HL-60 (cell line): ENCODE measurements around the gene FOXO3.

Experiments
- DNase-seq, 2 experiments: peaks; one replicate each; pipeline ENCODE4 v3.0.0-alpha.2; 2010 to 2020; ENCODE audit warnings: low read depth in 1 of 2, low spot score in 1 of 2
- H3K27ac ChIP-seq: fragments of 250-450 bp; sonication (Bioruptor Pico); replicated peaks from 2 replicates; pipeline ENCODE4 v1.5.1; 2020; ENCODE audit warnings: mild to moderate bottlenecking, moderate library complexity
- H3K27me3 ChIP-seq: fragments of 250-450 bp; sonication (Bioruptor Pico); 2 replicates; pipeline ENCODE4 v1.5.1; 2021; ENCODE audit warnings: mild to moderate bottlenecking, moderate library complexity; ENCODE audit not compliant: insufficient read depth, poor library complexity, severe bottlenecking
- H3K4me3 ChIP-seq: replicated peaks from 2 replicates; pipeline ENCODE4 v1.5.1; 2011; ENCODE audit warnings: mild to moderate bottlenecking, control low read depth, low read length; ENCODE audit not compliant: insufficient read depth
- GABPA ChIP-seq: IDR thresholded peaks from 2 replicates; pipeline ENCODE4 v1.6.1; 2012; ENCODE audit warnings: low read depth
- POLR2AphosphoS5 ChIP-seq: IDR thresholded peaks from 2 replicates; pipeline ENCODE4 v1.6.1; 2012; ENCODE audit warnings: low read depth
- REST ChIP-seq: IDR thresholded peaks from 2 replicates; pipeline ENCODE4 v1.6.1; 2012; ENCODE audit warnings: low read depth; ENCODE audit not compliant: insufficient replicate concordance
- SPI1 ChIP-seq: IDR thresholded peaks from 2 replicates; pipeline ENCODE4 v1.6.1; 2012; ENCODE audit warnings: low read depth, mild to moderate bottlenecking, borderline replicate concordance
- TF ChIP-seq, protein P1 (sequence below): IDR thresholded peaks from one replicate; pipeline ENCODE4 v1.5.1; 2011; ENCODE audit warnings: low read length, control low read depth, inconsistent platforms; ENCODE audit not compliant: insufficient read depth

The FOXO3 gene

DNA sequence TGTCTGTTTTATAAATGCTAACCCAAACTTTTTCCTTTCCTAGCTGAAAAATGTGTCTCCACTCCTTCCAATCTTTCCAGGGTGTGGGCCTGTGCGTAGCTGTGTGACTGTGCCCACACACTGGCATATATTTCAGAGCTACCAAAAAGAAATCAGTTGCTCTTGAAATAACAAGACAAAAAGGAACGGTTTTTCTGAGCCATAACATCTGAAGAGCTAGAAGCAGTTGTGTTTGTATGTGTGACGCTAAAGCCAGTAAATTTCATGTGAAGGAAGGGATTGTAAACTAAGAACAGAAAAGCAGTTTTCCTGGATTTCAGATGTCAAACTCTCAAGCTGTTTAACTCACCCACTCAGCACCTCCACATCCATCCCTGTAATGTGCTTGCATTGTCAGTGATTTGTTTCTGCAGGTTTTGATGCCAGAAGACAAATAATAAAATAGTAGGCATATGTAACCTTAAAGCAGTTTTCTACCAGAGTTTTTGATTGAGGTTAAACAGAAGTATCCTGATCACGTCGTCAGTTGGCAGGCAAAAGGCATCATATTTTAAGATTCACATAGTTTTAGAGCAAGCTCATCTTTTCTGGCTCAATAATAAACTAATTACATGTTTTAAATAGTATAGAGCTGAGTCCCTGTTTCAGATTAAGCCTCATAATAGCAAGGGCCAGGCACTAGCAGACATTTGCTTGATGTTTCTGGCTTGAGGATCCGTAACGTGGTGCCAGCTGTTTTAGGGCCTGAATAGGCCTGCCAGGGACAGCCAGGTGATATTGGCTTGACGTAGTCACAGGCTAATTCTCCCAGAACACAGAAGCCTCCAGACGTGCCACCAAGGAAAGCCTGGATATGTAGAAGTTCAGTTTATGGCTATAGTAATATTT, 90.9 kb downstream of the FOXO3 start:
- no peak for DNase-seq
- Histone ChIP-seq H3K4me3 (no peak overlapping the region), H3K27me3 (no peaks in the 10 kb centered on the region), H3K27ac (no peak overlapping the region)
- no peak for TF ChIP-seq REST

DNA sequence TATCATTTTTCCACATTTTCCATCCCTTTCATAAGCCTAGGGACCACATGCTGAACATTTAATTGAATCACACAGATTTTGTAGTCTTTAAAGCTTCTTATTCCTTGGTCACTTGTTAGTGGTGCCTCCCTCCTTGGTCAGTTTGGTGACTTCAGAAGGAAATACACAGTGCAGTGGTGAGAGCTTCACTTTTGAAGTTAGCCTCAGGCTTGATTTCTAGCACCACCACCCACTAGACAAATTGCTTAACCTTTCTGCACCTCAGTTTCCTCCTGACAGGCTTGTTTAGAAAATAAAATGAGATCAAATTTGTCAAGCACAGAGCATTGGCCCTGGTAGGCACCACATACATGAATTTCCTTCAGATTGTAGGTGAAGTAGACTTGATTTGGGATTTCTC, 91.7 kb downstream of the FOXO3 start:
- no peaks in the 10 kb centered on the region for H3K27me3 ChIP-seq
- no peak overlapping the region for H3K4me3 ChIP-seq
- no peak overlapping the region for H3K27ac ChIP-seq
- DNase-seq: no peak
- no peak for TF ChIP-seq GABPA
- TF ChIP-seq, protein P1, sequence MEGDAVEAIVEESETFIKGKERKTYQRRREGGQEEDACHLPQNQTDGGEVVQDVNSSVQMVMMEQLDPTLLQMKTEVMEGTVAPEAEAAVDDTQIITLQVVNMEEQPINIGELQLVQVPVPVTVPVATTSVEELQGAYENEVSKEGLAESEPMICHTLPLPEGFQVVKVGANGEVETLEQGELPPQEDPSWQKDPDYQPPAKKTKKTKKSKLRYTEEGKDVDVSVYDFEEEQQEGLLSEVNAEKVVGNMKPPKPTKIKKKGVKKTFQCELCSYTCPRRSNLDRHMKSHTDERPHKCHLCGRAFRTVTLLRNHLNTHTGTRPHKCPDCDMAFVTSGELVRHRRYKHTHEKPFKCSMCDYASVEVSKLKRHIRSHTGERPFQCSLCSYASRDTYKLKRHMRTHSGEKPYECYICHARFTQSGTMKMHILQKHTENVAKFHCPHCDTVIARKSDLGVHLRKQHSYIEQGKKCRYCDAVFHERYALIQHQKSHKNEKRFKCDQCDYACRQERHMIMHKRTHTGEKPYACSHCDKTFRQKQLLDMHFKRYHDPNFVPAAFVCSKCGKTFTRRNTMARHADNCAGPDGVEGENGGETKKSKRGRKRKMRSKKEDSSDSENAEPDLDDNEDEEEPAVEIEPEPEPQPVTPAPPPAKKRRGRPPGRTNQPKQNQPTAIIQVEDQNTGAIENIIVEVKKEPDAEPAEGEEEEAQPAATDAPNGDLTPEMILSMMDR: no peak
- no peak for TF ChIP-seq REST
- no peak for TF ChIP-seq SPI1
- TF ChIP-seq POLR2AphosphoS5: no peak

GRCh38 chr6:108653949-108654348, 93.2 kb downstream of the FOXO3 start:
- TF ChIP-seq SPI1 (no peak), POLR2AphosphoS5 (no peak), REST (no peak), GABPA (no peak)
- TF ChIP-seq, protein P1: no peak
- Histone ChIP-seq H3K27ac (no peak overlapping the region), H3K4me3 (no peak overlapping the region), H3K27me3 (no peaks in the 10 kb centered on the region)
- no peak for DNase-seq
